Measurements from ENCODE around the gene FER1L5.

Gene FER1L5

GRCh38 chr2:96655526-96655925, 13.0 kb downstream of the FER1L5 start:
- no peak for TF ChIP-seq TEAD4 (IDR thresholded peaks at IDR 0.05)
- no peak for TF ChIP-seq TCF12 (IDR thresholded peaks at IDR 0.05; ENCODE audit: low read depth)
- TF ChIP-seq CEBPB (IDR thresholded peaks at IDR 0.05) = no peak
- no peak for TF ChIP-seq FOXM1 (IDR thresholded peaks at IDR 0.05; ENCODE audit: borderline replicate concordance, low read depth)
- TF ChIP-seq YY1 (IDR thresholded peaks at IDR 0.05; ENCODE audit: low read depth) = no peak
- TF ChIP-seq MAX (IDR thresholded peaks at IDR 0.05) = no peak
- TF ChIP-seq TAF1 (IDR thresholded peaks at IDR 0.05; ENCODE audit: low read depth) = no peak
- no peak for TF ChIP-seq ZBTB7A (IDR thresholded peaks at IDR 0.05; ENCODE audit: low read depth)
- no peak for TF ChIP-seq REST (IDR thresholded peaks at IDR 0.05; ENCODE audit: low read depth)

- no peak for TF ChIP-seq CEBPB (IDR thresholded peaks at IDR 0.05)
- TF ChIP-seq MAX (IDR thresholded peaks at IDR 0.05) = no peak
- no peak for TF ChIP-seq ZBTB7A (IDR thresholded peaks at IDR 0.05; ENCODE audit: low read depth)
- no peak for TF ChIP-seq EGR1 (IDR thresholded peaks at IDR 0.05)
- no peak for TF ChIP-seq FOXM1 (IDR thresholded peaks at IDR 0.05; ENCODE audit: borderline replicate concordance, low read depth)
- no peak for TF ChIP-seq TCF12 (IDR thresholded peaks at IDR 0.05; ENCODE audit: low read depth)
- no peak for TF ChIP-seq EP300 (IDR thresholded peaks at IDR 0.05; ENCODE audit: borderline replicate concordance)
- TF ChIP-seq REST (IDR thresholded peaks at IDR 0.05; ENCODE audit: low read depth) = no peak
- no peak for TF ChIP-seq USF1 (IDR thresholded peaks at IDR 0.05)
- no peak for TF ChIP-seq CREB1 (IDR thresholded peaks at IDR 0.05; ENCODE audit: low read depth)
- TF ChIP-seq RAD21 (IDR thresholded peaks at IDR 0.05; ENCODE audit: low read depth) = no peak
- no peak for TF ChIP-seq TAF1 (IDR thresholded peaks at IDR 0.05; ENCODE audit: low read depth)
- no peak for TF ChIP-seq TEAD4 (IDR thresholded peaks at IDR 0.05)
- TF ChIP-seq YY1 (IDR thresholded peaks at IDR 0.05; ENCODE audit: low read depth) = no peak
- no peak for TF ChIP-seq NFIC (IDR thresholded peaks at IDR 0.05)
Measured at GRCh38 chr2:96656540-96656939, 14.0 kb downstream of the FER1L5 start.

GRCh38 chr2:96661324-96661723, 18.8 kb downstream of the FER1L5 start:
- no peak for TF ChIP-seq FOXM1 (IDR thresholded peaks at IDR 0.05; ENCODE audit: borderline replicate concordance, low read depth)
- no peak for TF ChIP-seq TEAD4 (IDR thresholded peaks at IDR 0.05)
- no peak for TF ChIP-seq CEBPB (IDR thresholded peaks at IDR 0.05)
- TF ChIP-seq REST (IDR thresholded peaks at IDR 0.05; ENCODE audit: low read depth) = no peak
- no peak for TF ChIP-seq ZBTB7A (IDR thresholded peaks at IDR 0.05; ENCODE audit: low read depth)
- no peak for TF ChIP-seq EP300 (IDR thresholded peaks at IDR 0.05; ENCODE audit: borderline replicate concordance)
- TF ChIP-seq USF1 (IDR thresholded peaks at IDR 0.05) = no peak
- no peak for TF ChIP-seq RAD21 (IDR thresholded peaks at IDR 0.05; ENCODE audit: low read depth)
- no peak for TF ChIP-seq MAX (IDR thresholded peaks at IDR 0.05)
- no peak for TF ChIP-seq YY1 (IDR thresholded peaks at IDR 0.05; ENCODE audit: low read depth)
- no peak for TF ChIP-seq TCF12 (IDR thresholded peaks at IDR 0.05; ENCODE audit: low read depth)

GRCh38 chr2:96662360-96662759, 19.8 kb downstream of the FER1L5 start:
- TF ChIP-seq ZBTB7A (IDR thresholded peaks at IDR 0.05; ENCODE audit: low read depth) (no peak), YY1 (IDR thresholded peaks at IDR 0.05; ENCODE audit: low read depth) (no peak), CREB1 (IDR thresholded peaks at IDR 0.05; ENCODE audit: low read depth) (no peak), MAX (IDR thresholded peaks at IDR 0.05) (no peak), NFIC (IDR thresholded peaks at IDR 0.05) (no peak), TEAD4 (IDR thresholded peaks at IDR 0.05) (no peak), EGR1 (IDR thresholded peaks at IDR 0.05) (no peak)
